SK-N-SH (cell line): ENCODE measurements around the gene DRAP1.

Source experiments
- CTCF ChIP-seq: fragments of 200-600 bp; sonication (generic); IDR thresholded peaks from 2 replicates; pipeline ENCODE4 v1.6.1; 2017; ENCODE audit warnings: antibody characterized with exemption, mild to moderate bottlenecking, moderate library complexity
- EP300 ChIP-seq, 2 experiments: IDR thresholded peaks; 2 replicates each; pipeline versions ENCODE4 v1.4.0 to v1.6.1; 2012; ENCODE audit warnings: borderline replicate concordance in 1 of 2, low read depth in 1 of 2, low read length in 1 of 2
- EZH2phosphoT487 ChIP-seq: fragments of 200-600 bp; sonication (generic); IDR thresholded peaks from 2 replicates; pipeline ENCODE4 v1.6.1; 2017; ENCODE audit warnings: low read depth, mixed run types, mild to moderate bottlenecking, antibody characterized with exemption, moderate library complexity, borderline replicate concordance
- GABPA ChIP-seq: IDR thresholded peaks from 2 replicates; pipeline ENCODE4 v1.4.0; 2012; ENCODE audit warnings: low read depth, mild to moderate bottlenecking
- GATA2 ChIP-seq: sonication (generic); formaldehyde crosslinking; IDR thresholded peaks from 2 replicates; pipeline ENCODE4 v1.5.0; 2020; ENCODE audit warnings: mild to moderate bottlenecking, missing genetic modification reagents
- MXI1 ChIP-seq: IDR thresholded peaks from 2 replicates; pipeline ENCODE4 v1.6.1; 2012; ENCODE audit warnings: mild to moderate bottlenecking, low read depth, low read length, improper control_type of control experiment
- POLR2AphosphoS5 ChIP-seq: IDR thresholded peaks from 2 replicates; pipeline ENCODE4 v1.6.1; 2012; ENCODE audit warnings: low read depth, low read length
- RAD21 ChIP-seq: IDR thresholded peaks from 2 replicates; pipeline ENCODE4 v1.6.1; 2012; ENCODE audit warnings: mild to moderate bottlenecking, low read length
- SIN3A ChIP-seq: IDR thresholded peaks from 2 replicates; pipeline ENCODE4 v1.6.1; 2012; ENCODE audit warnings: low read depth, mild to moderate bottlenecking, low read length, moderate library complexity, borderline replicate concordance
- TAF1 ChIP-seq: IDR thresholded peaks from 2 replicates; pipeline ENCODE4 v1.6.1; 2012; ENCODE audit warnings: low read depth, mild to moderate bottlenecking, low read length, moderate library complexity, borderline replicate concordance
- TCF12 ChIP-seq: IDR thresholded peaks from 2 replicates; pipeline ENCODE4 v1.4.0; 2012
- ZBTB33 ChIP-seq: IDR thresholded peaks from 2 replicates; pipeline ENCODE4 v1.4.0; 2012; ENCODE audit warnings: low read depth, borderline replicate concordance

- TF ChIP-seq CTCF (no peak), EZH2phosphoT487 (no peak), EP300 (IDR thresholded peaks at IDR 0.05; ENCODE audit: borderline replicate concordance in 1 of 2, low read depth in 1 of 2, low read length in 1 of 2) (no peak), TCF12 (no peak), GATA2 (CRISPR knock-in tag) (no peak), POLR2AphosphoS5 (no peak), TAF1 (no peak), GABPA (no peak), SIN3A (no peak), RAD21 (no peak), ZBTB33 (no peak), MXI1 (no peak)
Observed at GRCh38 chr11:65907878-65908277, 11.3 kb upstream of the DRAP1 start.
